Medulla oblongata (tissue), 1 donor: Measurements from ENCODE around the gene SNX7.

ENCODE experiments used
- DNase-seq: peaks from one replicate; pipeline ENCODE4 v3.0.0-alpha.2; 2015; ENCODE audit errors: extremely low spot score

Gene SNX7, protein sequence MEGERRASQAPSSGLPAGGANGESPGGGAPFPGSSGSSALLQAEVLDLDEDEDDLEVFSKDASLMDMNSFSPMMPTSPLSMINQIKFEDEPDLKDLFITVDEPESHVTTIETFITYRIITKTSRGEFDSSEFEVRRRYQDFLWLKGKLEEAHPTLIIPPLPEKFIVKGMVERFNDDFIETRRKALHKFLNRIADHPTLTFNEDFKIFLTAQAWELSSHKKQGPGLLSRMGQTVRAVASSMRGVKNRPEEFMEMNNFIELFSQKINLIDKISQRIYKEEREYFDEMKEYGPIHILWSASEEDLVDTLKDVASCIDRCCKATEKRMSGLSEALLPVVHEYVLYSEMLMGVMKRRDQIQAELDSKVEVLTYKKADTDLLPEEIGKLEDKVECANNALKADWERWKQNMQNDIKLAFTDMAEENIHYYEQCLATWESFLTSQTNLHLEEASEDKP

GRCh38 chr1:98661544-98662355, at the start of gene SNX7:
SNX7 (plus strand) TSS chr1:98661721; CDS start chr1:98661732, 11 bp downstream.
- peak; percentile 71 for DNase-seq

DNA sequence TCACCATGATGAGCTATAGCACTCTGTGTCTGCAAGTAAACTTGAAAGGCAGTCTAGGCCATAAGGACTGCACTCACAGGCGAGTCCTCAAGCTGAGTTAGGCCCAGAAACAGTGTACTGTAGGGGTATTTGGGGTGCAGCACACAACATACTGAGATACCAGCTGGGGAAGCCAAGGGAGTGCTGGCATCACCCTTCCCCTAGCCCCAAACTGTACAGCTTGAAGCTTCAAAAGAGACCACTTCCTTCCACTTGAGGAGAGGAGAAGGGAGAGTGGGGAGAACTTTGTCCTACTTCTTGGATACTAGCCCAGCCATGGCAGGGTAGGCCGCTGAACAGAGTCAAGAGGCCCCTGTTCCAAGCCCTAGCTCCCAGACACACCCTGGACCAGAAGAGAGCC, 24.2 kb upstream of the SNX7 start:
- no peak for DNase-seq

GRCh38 chr1:98638185-98638584, 23.3 kb upstream of the SNX7 start:
- no peak for DNase-seq

DNA sequence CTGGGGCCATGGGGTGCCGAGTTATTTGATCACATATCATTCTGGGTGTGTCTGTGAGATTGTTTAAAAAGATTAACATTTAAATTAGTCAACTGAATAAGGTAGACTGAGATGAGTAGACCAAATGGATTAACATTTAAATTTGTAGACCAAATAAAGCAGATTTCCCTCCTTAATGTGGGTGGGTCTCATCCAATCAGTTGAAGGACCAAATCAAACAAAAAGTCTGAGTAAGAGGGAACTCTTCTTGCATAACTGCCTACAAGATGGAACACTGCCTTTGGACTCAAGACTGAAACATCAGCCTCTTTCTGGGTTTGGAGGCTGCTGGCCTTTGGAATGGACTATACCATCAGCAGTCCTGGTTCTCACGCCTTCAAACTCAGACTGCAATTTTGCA, 17.0 kb upstream of the SNX7 start:
- DNase-seq, result no peak

DNA sequence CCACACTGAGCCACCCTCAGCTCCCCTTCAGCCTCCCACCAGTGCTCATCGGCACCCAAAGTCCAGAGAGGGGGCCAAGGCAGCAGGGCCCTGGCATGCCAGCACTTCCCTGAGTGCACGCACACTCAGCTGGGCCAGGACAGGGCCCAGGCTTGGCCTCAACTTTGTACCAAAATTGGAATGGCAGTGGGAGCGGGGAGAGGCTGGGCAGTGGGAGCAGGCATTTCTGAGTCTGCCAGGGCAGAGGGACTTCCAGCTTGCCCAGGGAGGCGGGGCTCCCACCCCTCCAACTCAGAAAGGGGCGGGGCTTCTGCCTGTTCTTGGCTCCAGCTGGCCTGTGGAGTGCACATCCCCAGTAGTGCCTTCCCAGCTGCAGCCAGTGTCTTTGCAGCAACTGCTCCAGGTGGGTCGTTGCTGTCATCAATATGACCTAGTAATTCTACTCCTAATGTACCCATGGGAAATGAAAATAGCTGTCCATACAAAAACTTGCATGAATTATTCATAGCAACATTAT, 10.3 kb upstream of the SNX7 start:
- no peak for DNase-seq

DNA sequence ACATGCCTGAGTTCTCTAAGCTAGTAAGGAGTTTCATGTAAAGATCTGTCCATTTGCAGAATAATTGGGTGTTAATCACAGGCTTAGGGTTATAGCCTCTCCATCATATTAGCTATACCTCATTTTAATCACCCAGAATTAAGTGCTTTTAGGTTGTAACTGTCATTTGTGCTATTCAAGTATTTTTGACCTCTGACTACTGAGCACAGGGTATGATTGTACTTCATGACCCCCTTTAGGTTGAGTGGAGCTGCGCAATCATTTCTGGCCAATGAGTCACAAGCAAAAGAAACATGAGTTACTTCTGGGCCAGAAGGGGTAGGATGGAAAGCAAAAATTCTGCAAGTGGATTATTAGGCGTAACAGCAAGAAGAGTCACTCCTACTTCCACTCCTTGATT, 8.4 kb upstream of the SNX7 start:
- no peak for DNase-seq

DNA sequence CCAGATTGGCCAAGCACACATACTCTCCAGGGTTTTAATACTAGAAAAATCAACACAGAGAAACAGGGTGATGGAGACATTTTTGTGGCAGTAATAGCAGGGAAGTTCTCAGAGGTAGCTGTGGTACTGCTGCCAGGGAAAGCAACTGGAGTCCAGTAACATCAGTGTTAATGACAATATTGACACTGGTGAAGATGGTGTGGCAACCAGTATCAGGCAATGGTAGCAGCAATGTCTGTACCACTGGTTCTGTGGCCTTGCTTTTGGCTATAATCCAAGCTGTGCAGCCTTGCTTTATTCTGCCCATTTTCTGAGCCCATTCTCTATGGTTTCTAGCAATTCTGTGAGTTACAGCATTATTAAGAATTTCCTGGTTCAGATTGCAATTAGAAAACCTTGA, 1.6 kb upstream of the SNX7 start:
- DNase-seq, result no peak

- peak; percentile 65 for DNase-seq
These were observed 479 bp upstream of the SNX7 start for GRCh38 chr1:98660940-98661543.

GRCh38 chr1:98662356-98662670, 792 bp downstream of the SNX7 start:
- DNase-seq, result no peak

DNA sequence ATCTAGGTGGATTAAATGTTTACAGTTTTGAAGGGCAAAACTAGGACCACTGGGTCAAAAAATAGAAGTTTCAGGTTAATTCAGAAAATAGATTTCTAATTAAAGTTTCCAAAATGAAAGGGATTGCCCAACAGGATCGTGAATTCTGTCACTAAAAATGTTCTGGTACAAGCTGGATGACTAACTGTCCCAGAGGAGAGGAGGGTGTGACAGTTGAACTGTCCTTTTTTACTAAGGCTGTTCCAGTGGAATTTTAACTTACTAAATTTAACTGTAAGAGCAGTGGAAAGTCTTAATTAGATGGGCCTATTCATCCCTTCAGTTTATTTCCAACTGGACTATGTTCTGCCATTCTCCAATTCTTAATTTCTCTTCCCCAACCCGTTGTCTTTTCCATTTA, 7.2 kb downstream of the SNX7 start:
- no peak for DNase-seq

DNA sequence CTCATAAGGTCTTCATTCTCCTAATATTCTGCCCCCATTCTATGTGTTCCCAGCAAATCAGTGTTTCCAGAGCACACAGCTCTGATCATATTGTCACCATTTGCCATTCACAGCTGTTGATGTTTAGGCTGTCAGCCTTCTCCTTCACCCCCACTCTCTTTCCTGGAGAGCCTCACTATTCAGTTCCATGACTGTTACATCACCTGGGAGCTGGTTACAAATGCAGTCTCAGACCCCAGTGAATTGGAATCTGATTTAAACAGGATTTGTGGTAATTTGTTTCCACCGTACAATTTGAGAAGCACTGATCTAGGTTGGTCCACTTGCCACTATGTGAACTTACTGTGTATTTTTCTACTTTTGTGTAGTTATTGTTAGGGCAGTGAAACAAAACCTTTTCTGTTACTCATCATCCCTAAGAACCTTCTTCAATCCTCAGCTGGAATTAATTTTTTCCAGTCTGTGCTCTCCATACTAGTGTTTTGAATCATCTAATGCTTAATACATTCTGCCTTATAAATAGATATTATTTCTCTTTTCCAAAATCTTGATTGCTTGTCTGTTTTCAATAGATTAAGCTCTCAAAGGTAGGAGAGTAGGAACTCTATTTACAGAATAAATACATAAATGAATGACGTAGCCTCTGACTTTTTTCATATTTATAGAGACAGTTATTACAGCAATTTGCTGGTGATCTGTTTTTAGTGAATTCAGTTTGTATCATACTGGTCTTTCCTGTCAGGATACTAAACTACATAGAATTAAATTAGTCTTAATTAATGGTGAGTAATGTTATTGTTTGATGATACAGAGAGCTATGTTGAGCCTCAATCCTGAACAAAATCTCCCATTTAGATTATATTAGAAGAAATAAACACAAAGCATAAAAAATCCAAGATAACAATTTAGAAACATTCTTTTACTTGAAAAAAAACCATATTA, 8.1 kb downstream of the SNX7 start:
- no peak for DNase-seq

DNA sequence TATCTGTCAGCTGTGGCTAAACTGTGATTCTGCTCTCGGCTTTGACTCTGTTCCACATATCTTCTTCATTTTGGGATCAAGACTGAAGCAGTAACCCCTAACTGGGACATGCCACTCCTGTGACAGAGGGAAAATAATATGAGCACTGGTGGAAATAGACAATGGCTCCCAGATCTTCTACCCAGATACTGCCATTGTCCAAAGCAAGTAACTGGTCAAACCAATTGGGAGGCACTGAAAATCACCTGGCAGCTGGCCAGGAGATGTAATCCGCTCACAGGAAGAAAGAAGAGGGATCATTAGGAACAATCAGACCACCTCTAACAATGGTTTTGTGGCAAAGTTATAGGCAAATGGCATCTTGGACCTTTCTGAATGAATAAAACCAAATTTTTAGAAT, 10.7 kb downstream of the SNX7 start:
- no peak for DNase-seq

DNA sequence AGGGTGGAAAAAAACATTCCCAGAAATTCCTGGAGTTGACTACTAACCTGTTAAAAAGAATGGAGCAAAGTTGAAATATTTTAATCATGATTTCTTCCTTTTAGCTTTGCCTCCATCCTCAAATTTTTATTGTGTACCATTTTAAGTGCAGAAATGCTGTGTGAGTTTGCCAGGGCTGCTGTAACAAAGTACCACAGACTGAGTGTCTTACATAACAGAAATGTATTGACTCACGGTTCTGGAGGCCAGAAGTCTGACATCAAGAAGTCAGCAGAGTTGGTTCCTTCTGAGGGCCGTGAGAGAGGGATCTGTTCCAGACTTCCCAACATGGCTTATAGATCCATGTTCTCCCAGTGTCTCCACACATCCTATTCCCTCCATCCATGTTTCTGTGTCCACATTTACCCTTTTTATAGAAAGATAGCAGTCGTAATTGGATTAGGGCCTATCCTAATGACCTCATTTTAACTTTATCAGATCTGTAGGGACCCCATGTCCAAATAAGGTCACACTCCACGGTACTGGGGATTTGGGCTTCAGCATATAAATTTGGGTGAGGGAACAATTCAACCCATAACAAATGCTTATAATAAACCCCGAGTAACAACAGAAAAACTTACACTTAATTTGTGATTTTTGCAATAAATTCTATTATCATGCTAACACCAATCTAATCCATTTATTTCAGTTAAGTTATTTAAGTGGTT, 12.7 kb downstream of the SNX7 start:
- peak; percentile 17 for DNase-seq

- no peak for DNase-seq
These were observed 13.8 kb downstream of the SNX7 start for GRCh38 chr1:98675282-98675681.

GRCh38 chr1:98677288-98677687, 15.8 kb downstream of the SNX7 start:
- DNase-seq, result no peak

DNA sequence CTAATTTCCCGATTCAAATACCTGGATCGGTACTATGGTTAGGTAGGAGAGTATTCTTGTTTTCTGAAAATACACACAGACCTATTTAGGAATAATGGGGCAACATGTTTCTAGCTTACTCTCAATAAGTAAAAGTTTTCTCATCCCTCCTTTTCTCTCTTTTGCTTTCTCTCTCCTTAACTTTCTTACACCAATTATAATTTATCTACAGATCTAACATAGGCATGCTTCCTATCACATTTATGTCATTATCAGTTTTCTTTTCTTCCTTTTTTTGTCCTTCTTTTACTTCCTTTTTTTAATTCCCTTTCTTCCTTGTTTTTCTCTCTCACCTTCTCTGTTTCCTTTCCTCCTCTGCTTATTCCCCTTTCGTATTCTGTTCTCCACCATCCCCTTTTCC, 20.3 kb downstream of the SNX7 start:
- DNase-seq, result no peak

GRCh38 chr1:98688110-98688739, 26.7 kb downstream of the SNX7 start:
- no peak for DNase-seq

GRCh38 chr1:98690576-98690975, 29.1 kb downstream of the SNX7 start:
- DNase-seq, result no peak

DNA sequence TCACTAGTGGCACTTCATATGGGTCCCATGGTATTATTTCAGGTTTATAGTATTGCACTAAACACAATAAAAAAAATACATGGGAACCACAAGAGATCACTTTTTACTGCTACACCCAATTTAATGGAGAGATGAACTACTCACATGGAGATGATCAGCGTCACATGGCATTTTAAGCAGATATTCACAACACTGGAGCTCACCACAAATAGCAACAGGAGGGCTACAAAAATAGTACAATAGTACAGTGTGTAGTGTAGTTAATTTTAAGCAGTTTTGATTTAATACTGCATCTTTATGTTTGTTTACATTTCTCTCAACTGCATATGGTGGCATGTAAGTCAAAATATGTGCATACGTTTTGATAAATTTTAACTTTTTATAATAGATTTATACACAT, 31.0 kb downstream of the SNX7 start:
- no peak for DNase-seq

DNA sequence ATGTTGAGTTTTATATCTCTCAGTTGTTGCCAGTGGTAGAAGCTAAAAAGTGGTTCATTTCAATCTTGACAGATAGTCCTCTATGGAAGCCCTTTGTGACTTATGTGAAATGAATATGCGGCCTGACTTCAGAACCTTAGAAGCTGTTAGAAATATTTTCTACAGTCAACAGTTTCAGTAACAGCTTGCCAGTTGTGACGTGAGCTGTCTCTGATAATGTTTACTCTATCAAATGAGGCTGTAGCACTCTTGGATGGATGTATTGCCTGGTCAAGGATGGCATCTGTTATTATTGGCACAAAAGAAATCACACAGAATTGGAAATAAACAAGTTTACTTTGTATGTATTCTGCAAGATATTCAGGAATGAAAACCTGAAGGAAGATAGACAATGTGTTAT, 31.9 kb downstream of the SNX7 start:
- no peak for DNase-seq
